A673 (cell line): Measurements from ENCODE around the gene C13orf46.

Experiments used
- EZH2 ChIP-seq: fragments of 200-600 bp; sonication (generic); IDR thresholded peaks from 2 replicates; pipeline ENCODE4 v1.6.1; 2017; ENCODE audit warnings: borderline replicate concordance, low read depth, mild to moderate bottlenecking, mixed read lengths, antibody characterized with exemption, low read length; ENCODE audit not compliant: poor library complexity, severe bottlenecking
- TF ChIP-seq, protein P1 (sequence below): fragments of 300-800, 200-600 bp; sonication (generic); conservative IDR thresholded peaks from 2 replicates; pipeline ENCODE4 v1.5.1; 2017; ENCODE audit warnings: low read depth, mild to moderate bottlenecking, antibody characterized with exemption, low read length, moderate library complexity, mixed read lengths

DNA sequence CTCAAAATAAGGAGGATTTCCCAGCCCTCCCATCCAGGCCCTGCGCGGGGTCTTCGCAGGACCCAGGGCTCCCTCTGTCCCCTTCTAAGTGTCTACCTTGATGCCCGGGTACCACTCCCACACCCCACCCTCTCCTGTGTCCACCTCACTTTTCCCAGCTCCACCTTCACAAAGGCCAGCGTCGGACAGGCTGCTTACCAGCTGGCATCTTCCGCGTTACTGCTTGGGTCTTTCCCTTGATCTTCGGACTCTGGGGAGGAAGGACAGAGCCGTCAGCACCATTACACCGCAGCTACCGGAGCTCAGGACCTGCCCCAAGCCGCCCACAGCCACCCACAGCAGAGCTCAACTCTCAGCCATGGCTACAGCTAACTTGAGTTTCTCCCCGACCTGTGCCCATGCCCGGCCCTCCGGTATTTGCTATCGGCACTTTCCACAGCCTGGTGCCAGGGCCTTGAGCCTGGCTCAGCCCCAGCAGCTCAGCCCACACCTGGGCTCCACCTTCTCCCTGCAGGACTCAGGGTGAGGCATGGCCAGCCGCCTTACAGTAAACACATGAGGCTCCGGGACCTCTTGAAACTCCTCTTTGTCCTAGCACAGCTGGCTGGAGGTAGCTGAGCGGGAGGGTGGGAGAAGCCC is 3.8 kb downstream of the C13orf46 start:
- TF ChIP-seq, protein P1, sequence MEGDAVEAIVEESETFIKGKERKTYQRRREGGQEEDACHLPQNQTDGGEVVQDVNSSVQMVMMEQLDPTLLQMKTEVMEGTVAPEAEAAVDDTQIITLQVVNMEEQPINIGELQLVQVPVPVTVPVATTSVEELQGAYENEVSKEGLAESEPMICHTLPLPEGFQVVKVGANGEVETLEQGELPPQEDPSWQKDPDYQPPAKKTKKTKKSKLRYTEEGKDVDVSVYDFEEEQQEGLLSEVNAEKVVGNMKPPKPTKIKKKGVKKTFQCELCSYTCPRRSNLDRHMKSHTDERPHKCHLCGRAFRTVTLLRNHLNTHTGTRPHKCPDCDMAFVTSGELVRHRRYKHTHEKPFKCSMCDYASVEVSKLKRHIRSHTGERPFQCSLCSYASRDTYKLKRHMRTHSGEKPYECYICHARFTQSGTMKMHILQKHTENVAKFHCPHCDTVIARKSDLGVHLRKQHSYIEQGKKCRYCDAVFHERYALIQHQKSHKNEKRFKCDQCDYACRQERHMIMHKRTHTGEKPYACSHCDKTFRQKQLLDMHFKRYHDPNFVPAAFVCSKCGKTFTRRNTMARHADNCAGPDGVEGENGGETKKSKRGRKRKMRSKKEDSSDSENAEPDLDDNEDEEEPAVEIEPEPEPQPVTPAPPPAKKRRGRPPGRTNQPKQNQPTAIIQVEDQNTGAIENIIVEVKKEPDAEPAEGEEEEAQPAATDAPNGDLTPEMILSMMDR: no peak
- TF ChIP-seq EZH2: no peak
